Heart left ventricle (tissue), 16 donors: Measurements from ENCODE around the gene ARHGEF33. TPM values are rescaled to one million over a fixed set of nuclear protein-coding genes. Genes with fewer than 3 reads are reported as not detected.

Source experiments
- ATAC-seq, 4 donors: fragments of 200-7000 bp; cut with Tn5 transposase; one replicate each; pipeline ENCODE4 v1.9.1; 2020 to 2022; ENCODE audit warnings: moderate library complexity in 4 of 4, mild to moderate bottlenecking in 3 of 4, moderate number of reproducible peaks in 1 of 4
- DNase-seq, 5 donors: peaks; one replicate each; pipeline ENCODE4 v3.0.0-alpha.2; 2020
- H3K27ac ChIP-seq, 12 donors: fragments of 200-600 bp; sonication (generic) in 4 of 12; one replicate each; pipeline versions ENCODE4 v1.5.0 to v1.8.0; 2016 to 2022; ENCODE audit warnings: mild to moderate bottlenecking in 2 of 12
- H3K27me3 ChIP-seq, 9 donors: fragments of 200-600 bp; sonication (generic) in 2 of 9; one replicate each; pipeline versions ENCODE4 v1.5.1 to v1.8.0; 2016 to 2022; ENCODE audit warnings: mild to moderate bottlenecking in 3 of 9
- H3K36me3 ChIP-seq, 9 donors: fragments of 200-600 bp; sonication (generic) in 2 of 9; one replicate each; pipeline versions ENCODE4 v1.5.0 to v1.8.0; 2018 to 2022; ENCODE audit warnings: mild to moderate bottlenecking in 2 of 9
- H3K4me1 ChIP-seq, 12 donors: fragments of 200-600 bp; sonication (generic) in 4 of 12; one replicate each; pipeline versions ENCODE4 v1.5.0 to v1.8.0; 2016 to 2022; ENCODE audit warnings: mild to moderate bottlenecking in 3 of 12
- H3K4me3 ChIP-seq, 12 donors: fragments of 200-600 bp; sonication (generic) in 4 of 12; one replicate each; pipeline versions ENCODE4 v1.5.0 to v1.8.0; 2017 to 2022; ENCODE audit warnings: mild to moderate bottlenecking in 9 of 12, moderate library complexity in 4 of 12
- H3K9me3 ChIP-seq, 12 donors: fragments of 200-600 bp; sonication (generic) in 4 of 12; one replicate each; pipeline versions ENCODE4 v1.5.0 to v1.8.0; 2016 to 2022; ENCODE audit warnings: mild to moderate bottlenecking in 1 of 12
- CTCF ChIP-seq, 12 donors: fragments of 200-600 bp; sonication (generic) in 4 of 12; IDR thresholded peaks; one replicate each; pipeline versions ENCODE4 v1.5.0 to v1.8.0; 2018 to 2022; ENCODE audit warnings: antibody characterized with exemption in 12 of 12, mild to moderate bottlenecking in 5 of 12
- POLR2A ChIP-seq, 2 donors: fragments of 450-650 bp; IDR thresholded peaks; one replicate each; pipeline ENCODE4 v1.6.1; 2017; ENCODE audit warnings: antibody characterized with exemption in 2 of 2, mild to moderate bottlenecking in 2 of 2, moderate library complexity in 2 of 2
- WGBS, 4 donors: extraction: QIAGEN DNeasy Blood & Tissue Kit in 2 of 4; methylation state at CpG; one replicate each; pipeline versions ENCODE4 v1.1.5 to v1.1.7; 2013 to 2018; 5-methylcytosine and 5-hydroxymethylcytosine counted together
- intact Hi-C, 10 donors: fragments of 100-400 bp; cut with DNase I; formaldehyde crosslinking; loops; one replicate each; pipeline versions ENCODE4 v1.11.1 to v1.14.2; 2022
- polyA plus RNA-seq, 2 donors: library from polyadenylated mRNA; stranded (reverse); fragments of 200-250 nt; gene quantifications; one replicate each; pipeline ENCODE4 v1.2.3, GENCODE V29; 2013
- total RNA-seq, 9 donors: library from RNA; depleted of rRNA in 2 of 9; stranded (reverse); fragments of >200 nt in 2 of 9; fragmentation: NEBNext Ultra II Directional in 3 of 9; extraction: Animal tissue kit (Norgen Biotek cat#: 25700) in 3 of 9; gene quantifications; one replicate each; pipeline versions ENCODE4 v1.1.0 to v1.2.4, GENCODE V29; 2016 to 2023
- donor health status: ischemic (EF 13 %, LVEDD 7.1; RV severe dilation, severe dysfunction).
- donor health status: healthy with polysubstance abuse.
- donor health status: DM: no; HTN: yes; CAD: no.
- donor health status: DM: no; HTN: no; CAD: no.
- donor health status: ischemic (EF 25% LVEDD 6.9; RV normal size, moderate dysfunction).
- donor health status: ischemic (EF 25% LVEDD 5.7; RV mildly dilated, moderate dysfunction).
- donor health status: healthy.
- donor health status: DM: yes; HTN: yes; CAD: no.
- donor health status: ischemic (EF 35%, LVEDD 5.7; RV mildly dilated, moderate dysfunction).
- donor health status: nonischemic (EF 11% LVEDD 7.7; RV severe dilation, severe dysfunction).
- donor health status: DM: yes; HTN: yes; CAD: no.
- donor health status: PGD.
- donor health status: ischemic (EF 29% LVEDD 5.4; RV normal size, mild dysfunction).
- donor health status: nonischemic (EF 23%, LVEDD 6.1; RV moderate dilation, normal function).

The ARHGEF33 gene
- total and polyA plus RNA-seq, 11 donors: 0.18 to 2.5 (median 0.31) TPM; not detected in 1

GRCh38 chr2:38907743-38908562 lies 18.3 kb downstream of the ARHGEF33 start:
- no peak for TF ChIP-seq CTCF (IDR thresholded peaks at IDR 0.05)
- TF ChIP-seq POLR2A (IDR thresholded peaks at IDR 0.05): no peak
- H3K27ac ChIP-seq: no peak overlapping the region
- H3K36me3 ChIP-seq: no peaks in the 10 kb centered on the region
- WGBS, 4 donors: 69 to 87% (median 80%) methylated on average over 2 of the region's 2 CpGs
- DNase-seq: no peak
- intact Hi-C loops: no loop called here
- no peaks in the 10 kb centered on the region for H3K27me3 ChIP-seq
- H3K4me1 ChIP-seq: peaks cover 0 to 5% (median 0%) of the 10 kb centered on the region in 12 donors
- no peak overlapping the region for H3K4me3 ChIP-seq
- no peaks in the 10 kb centered on the region for H3K9me3 ChIP-seq
- no peak for ATAC-seq

GRCh38 chr2:38909872-38910271 lies 20.2 kb downstream of the ARHGEF33 start:
- no peak for TF ChIP-seq POLR2A (IDR thresholded peaks at IDR 0.05)
- TF ChIP-seq CTCF (IDR thresholded peaks at IDR 0.05): no peak
- no peaks in the 10 kb centered on the region for H3K36me3 ChIP-seq
- no peak for DNase-seq
- 82 to 95% (median 85%) methylated on average over 1 of the region's 1 CpG for WGBS, 4 donors
- H3K9me3 ChIP-seq: no peaks in the 10 kb centered on the region
- H3K27me3 ChIP-seq: no peaks in the 10 kb centered on the region
- no peak overlapping the region for H3K4me3 ChIP-seq
- ATAC-seq: no peak
- intact Hi-C loops: no loop called here
- H3K4me1 ChIP-seq: peaks cover 0 to 5% (median 0%) of the 10 kb centered on the region in 12 donors
- no peak overlapping the region for H3K27ac ChIP-seq

- H3K9me3 ChIP-seq: no peaks in the 10 kb centered on the region
- TF ChIP-seq POLR2A (IDR thresholded peaks at IDR 0.05) (no peak), CTCF (IDR thresholded peaks at IDR 0.05) (no peak)
- intact Hi-C loops: no loop called here
- no peak for DNase-seq
- no peak for ATAC-seq
- WGBS, 4 donors: 91 to 92% (median 91%) methylated on average over 1 of the region's 1 CpG
- no peak overlapping the region for H3K4me3 ChIP-seq
- H3K36me3 ChIP-seq: no peaks in the 10 kb centered on the region
- H3K4me1 ChIP-seq: peaks cover 0 to 5% (median 0%) of the 10 kb centered on the region in 12 donors
- H3K27me3 ChIP-seq: no peaks in the 10 kb centered on the region
- H3K27ac ChIP-seq: no peak overlapping the region
These were observed 21.5 kb downstream of the ARHGEF33 start for GRCh38 chr2:38911191-38911590.

GRCh38 chr2:38912619-38913018 lies 22.9 kb downstream of the ARHGEF33 start:
- ATAC-seq (no peak), DNase-seq (no peak)
- intact Hi-C loops: no loop called here

More at GRCh38 chr2:38912619-38913018, 22.9 kb downstream of the ARHGEF33 start:
- WGBS, 4 donors: 64 to 98% (median 85%) methylated on average over 1 of the region's 1 CpG
- Histone ChIP-seq H3K27ac (no peak overlapping the region), H3K4me1 (peaks cover 0 to 5% (median 0%) of the 10 kb centered on the region in 12 donors), H3K9me3 (no peaks in the 10 kb centered on the region), H3K27me3 (no peaks in the 10 kb centered on the region), H3K36me3 (no peaks in the 10 kb centered on the region), H3K4me3 (no peak overlapping the region)
- TF ChIP-seq CTCF (IDR thresholded peaks at IDR 0.05) (no peak), POLR2A (IDR thresholded peaks at IDR 0.05) (no peak)
